H1 (cell line): ENCODE data around the gene LIPI. TPM values are rescaled to one million over a fixed set of nuclear protein-coding genes. Genes with fewer than 3 reads are reported as not detected.

Source experiments
- CTCF ChIA-PET: fragments of 300-600 bp; sonication (Branson Sonifier 250); formaldehyde crosslinking; loops from one replicate; lab custom pipeline; 2021; ENCODE audit not compliant: partially characterized antibody; lab: Charles Lee
- POLR2A ChIA-PET: fragments of 300-600 bp; sonication (Branson Sonifier 250); formaldehyde crosslinking; loops from one replicate; lab custom pipeline; 2021; ENCODE audit warnings: inconsistent platforms; ENCODE audit not compliant: partially characterized antibody; lab: Charles Lee
- DNase-seq, 2 experiments: peaks; one replicate each; pipeline versions ENCODE4 v3.0.0 to v3.0.0-alpha.2; 2010 to 2022; ENCODE audit warnings: low spot score in 2 of 2, low read depth in 1 of 2, mixed read lengths in 1 of 2
- FAIRE-seq: peaks from 2 replicates; lab custom pipeline; 2011; peaks lifted over from hg19 to GRCh38; lab: Jason Lieb, UNC
- H2AFZ ChIP-seq: 2 replicates; pipeline ENCODE4 v1.8.1; 2012; ENCODE audit warnings: low read length, inconsistent platforms
- H2AK5ac ChIP-seq: 2 replicates; pipeline ENCODE4 v1.6.1; 2013; ENCODE audit warnings: low read depth, low read length
- H2BK120ac ChIP-seq: replicated peaks from 2 replicates; pipeline ENCODE3; 2013; ENCODE audit warnings: low read depth, low read length, inconsistent platforms
- H2BK12ac ChIP-seq: 2 replicates; pipeline ENCODE4 v1.6.1; 2013; ENCODE audit warnings: low read depth, low read length
- H2BK15ac ChIP-seq: 2 replicates; pipeline ENCODE4 v1.6.1; 2013; ENCODE audit warnings: low read length
- H2BK20ac ChIP-seq: 2 replicates; pipeline ENCODE4 v1.6.1; 2013; ENCODE audit warnings: low read length
- H2BK5ac ChIP-seq: 2 replicates; pipeline ENCODE4 v1.6.1; 2013; ENCODE audit warnings: low read depth, low read length
- H3K14ac ChIP-seq: 2 replicates; pipeline ENCODE4 v1.6.1; 2013; ENCODE audit warnings: inconsistent platforms; ENCODE audit not compliant: insufficient read length
- H3K18ac ChIP-seq: 2 replicates; pipeline ENCODE4 v1.6.1; 2013; ENCODE audit warnings: low read length; ENCODE audit errors: extremely low read depth
- H3K23ac ChIP-seq: 2 replicates; pipeline ENCODE4 v1.6.1; 2013; ENCODE audit warnings: inconsistent platforms; ENCODE audit not compliant: insufficient read length
- H3K23me2 ChIP-seq: 2 replicates; pipeline ENCODE4 v1.6.1; 2013; ENCODE audit warnings: low read depth, low read length
- H3K27ac ChIP-seq: 2 replicates; pipeline ENCODE4 v1.6.1; 2011; ENCODE audit warnings: low read depth, low read length, inconsistent platforms
- H3K27me3 ChIP-seq, 4 experiments: replicated peaks in 1 of 4; 1 replicate in 1 of 4; 2 replicates in 3 of 4; pipeline versions ENCODE4 v1.6.1 to v1.8.1; 2011 to 2013; ENCODE audit warnings: low read length in 3 of 4, mild to moderate bottlenecking in 3 of 4, inconsistent platforms in 2 of 4, mixed read lengths in 2 of 4, moderate library complexity in 1 of 4; ENCODE audit not compliant: control insufficient read depth in 3 of 4, insufficient read depth in 3 of 4; ENCODE audit errors: extremely low read depth in 1 of 4
- H3K36me3 ChIP-seq, 4 experiments: 2 replicates each; pipeline versions ENCODE4 v1.6.1 to v1.8.1; 2011 to 2013; ENCODE audit warnings: mild to moderate bottlenecking in 4 of 4, low read length in 3 of 4, moderate library complexity in 2 of 4, control low read depth in 1 of 4, inconsistent platforms in 1 of 4; ENCODE audit not compliant: insufficient read depth in 4 of 4, control insufficient read depth in 2 of 4
- H3K4ac ChIP-seq: replicated peaks from 2 replicates; pipeline ENCODE3; 2013; ENCODE audit warnings: low read length, low read depth, mixed read lengths, inconsistent platforms; ENCODE audit not compliant: insufficient read length
- H3K4me1 ChIP-seq, 4 experiments: replicated peaks in 1 of 4; 1 replicate in 1 of 4; 2 replicates in 3 of 4; pipeline versions ENCODE4 v1.6.1 to v1.8.1; 2011 to 2013; ENCODE audit warnings: low read length in 3 of 4, inconsistent platforms in 2 of 4, mixed read lengths in 1 of 4; ENCODE audit not compliant: insufficient read depth in 4 of 4, control insufficient read depth in 3 of 4
- H3K4me2 ChIP-seq, 2 experiments: 2 replicates each; pipeline versions ENCODE4 v1.6.1 to v1.8.1; 2011 to 2013; ENCODE audit warnings: low read depth in 2 of 2, low read length in 2 of 2, control low read depth in 1 of 2, inconsistent platforms in 1 of 2, mild to moderate bottlenecking in 1 of 2; ENCODE audit not compliant: insufficient read depth in 1 of 2
- H3K4me3 ChIP-seq, 4 experiments: fragments of 200-600, 300-600 bp in 1 of 4; sonication (generic), shearing (Covaris generic), sonication (Bioruptor Twin) in 1 of 4; 2 replicates each; pipeline versions ENCODE4 v1.5.1 to v1.8.1; 2011 to 2016; ENCODE audit warnings: low read length in 4 of 4, low read depth in 3 of 4, control low read depth in 2 of 4, inconsistent platforms in 2 of 4, mild to moderate bottlenecking in 2 of 4, mixed read lengths in 1 of 4, moderate library complexity in 1 of 4; ENCODE audit not compliant: insufficient read depth in 2 of 4; ENCODE audit errors: extremely low read depth in 1 of 4
- H3K56ac ChIP-seq: replicated peaks from 2 replicates; pipeline ENCODE3; 2013; ENCODE audit warnings: low read depth, mild to moderate bottlenecking, mixed read lengths, low read length, inconsistent platforms; ENCODE audit not compliant: insufficient read length
- H3K79me1 ChIP-seq: 2 replicates; pipeline ENCODE4 v1.6.1; 2013; ENCODE audit warnings: low read depth, low read length, control low read depth
- H3K79me2 ChIP-seq, 2 experiments: 2 replicates each; pipeline versions ENCODE4 v1.6.1 to v1.8.1; 2012 to 2013; ENCODE audit warnings: low read length in 2 of 2, mild to moderate bottlenecking in 2 of 2, inconsistent platforms in 1 of 2; ENCODE audit not compliant: insufficient read depth in 2 of 2, control insufficient read depth in 1 of 2
- H3K9ac ChIP-seq, 4 experiments: replicated peaks in 1 of 4; 1 replicate in 1 of 4; 2 replicates in 3 of 4; pipeline versions ENCODE4 v1.6.1 to v1.8.1; 2011 to 2013; ENCODE audit warnings: low read depth in 3 of 4, low read length in 3 of 4, control low read depth in 2 of 4, mild to moderate bottlenecking in 2 of 4, moderate library complexity in 2 of 4, inconsistent platforms in 1 of 4; ENCODE audit errors: extremely low read depth in 1 of 4
- H3K9me3 ChIP-seq, 2 experiments: 2 replicates each; pipeline versions ENCODE4 v1.6.1 to v1.8.1; 2012 to 2013; ENCODE audit warnings: mild to moderate bottlenecking in 2 of 2, moderate library complexity in 2 of 2, control low read depth in 1 of 2, inconsistent platforms in 1 of 2, low read depth in 1 of 2, low read length in 1 of 2, mixed read lengths in 1 of 2; ENCODE audit not compliant: insufficient read depth in 2 of 2
- H4K20me1 ChIP-seq, 2 experiments: replicated peaks in 1 of 2; 2 replicates each; pipeline versions ENCODE3 to v1.8.1; 2011 to 2013; ENCODE audit warnings: inconsistent platforms in 2 of 2, low read length in 2 of 2, mild to moderate bottlenecking in 1 of 2; ENCODE audit not compliant: insufficient read depth in 2 of 2, control insufficient read depth in 1 of 2
- H4K5ac ChIP-seq: 2 replicates; pipeline ENCODE4 v1.6.1; 2013; ENCODE audit warnings: low read length, low read depth, mixed read lengths, inconsistent platforms; ENCODE audit not compliant: insufficient read length
- H4K8ac ChIP-seq: 2 replicates; pipeline ENCODE4 v1.8.0; 2013; ENCODE audit warnings: mild to moderate bottlenecking, moderate library complexity, low read length, inconsistent platforms; ENCODE audit not compliant: insufficient read depth; ENCODE audit errors: extremely low read depth
- H4K91ac ChIP-seq: replicated peaks from 2 replicates; pipeline ENCODE3; 2013; ENCODE audit warnings: low read length, mixed read lengths, inconsistent platforms; ENCODE audit not compliant: insufficient read length
- ATF3 ChIP-seq: IDR thresholded peaks from 2 replicates; pipeline ENCODE4 v1.6.1; 2011; ENCODE audit warnings: low read depth, mild to moderate bottlenecking, low read length; ENCODE audit not compliant: insufficient read depth
- CEBPB ChIP-seq: IDR thresholded peaks from 2 replicates; pipeline ENCODE4 v1.6.1; 2012; ENCODE audit warnings: low read depth, low read length
- HDAC2 ChIP-seq, 2 experiments: fragments of 300-600 bp in 1 of 2; sonication (generic) in 1 of 2; IDR thresholded peaks; 2 replicates each; pipeline ENCODE4 v1.6.1; 2011 to 2012; ENCODE audit warnings: low read depth in 2 of 2, low read length in 2 of 2, mild to moderate bottlenecking in 2 of 2, moderate library complexity in 2 of 2, borderline replicate concordance in 1 of 2, inconsistent platforms in 1 of 2
- PHF8 ChIP-seq: fragments of 200-600 bp; sonication (generic); conservative IDR thresholded peaks from 2 replicates; pipeline ENCODE4 v1.7.1; 2012; ENCODE audit warnings: low read depth, mild to moderate bottlenecking, inconsistent platforms, low read length, moderate library complexity
- POU5F1 ChIP-seq: IDR thresholded peaks from 2 replicates; pipeline ENCODE4 v1.6.1; 2011; ENCODE audit warnings: low read depth, mild to moderate bottlenecking, low read length, moderate library complexity
- RBBP5 ChIP-seq: IDR thresholded peaks from 2 replicates; pipeline ENCODE4 v1.7.1; 2012; ENCODE audit warnings: low read depth, mild to moderate bottlenecking, inconsistent platforms, low read length, moderate library complexity, borderline replicate concordance
- RXRA ChIP-seq: IDR thresholded peaks from 2 replicates; pipeline ENCODE4 v1.6.1; 2011; ENCODE audit warnings: low read depth, mild to moderate bottlenecking, low read length, moderate library complexity; ENCODE audit not compliant: insufficient read depth
- SUZ12 ChIP-seq: fragments of 200-600 bp; sonication (generic); IDR thresholded peaks from 2 replicates; pipeline ENCODE4 v1.6.1; 2012; ENCODE audit warnings: mild to moderate bottlenecking, inconsistent platforms, low read length, moderate library complexity, mixed read lengths
- WGBS, 2 experiments: shearing (Covaris generic) in 1 of 2; methylation state at CpG; one replicate each; pipeline versions ENCODE4 v1.1.6 to v1.1.7; 2013 to 2015; ENCODE audit warnings: low lambda C conversion rate in 2 of 2, mixed read lengths in 2 of 2, inconsistent platforms in 1 of 2, low coverage in 1 of 2, missing lambda C conversion rate in 1 of 2; ENCODE audit not compliant: insufficient replicate concordance in 2 of 2, insufficient coverage in 1 of 2, insufficient read length in 1 of 2; ENCODE audit errors: extremely low coverage in 1 of 2, missing lambda C conversion rate in 1 of 2; 5-methylcytosine and 5-hydroxymethylcytosine counted together
- polyA plus RNA-seq, 7 experiments: library from polyadenylated mRNA; depleted of rRNA in 3 of 7; stranded (reverse) in 5 of 7; unstranded in 2 of 7; fragments of >200 nt in 5 of 7; fragments of 200-250 nt in 2 of 7; gene quantifications; 1 replicate in 5 of 7; 2 replicates in 1 of 7; 4 replicates in 1 of 7; pipeline versions ENCODE4 v1.2.1 to v1.2.3, GENCODE V29; 2011 to 2013; ENCODE audit warnings: missing spikeins in 2 of 7, mixed read lengths in 2 of 7
- total RNA-seq: library from RNA; stranded (reverse); fragmentation: NEBNext Ultra II Directional; extraction: Animal tissue kit (Norgen Biotek cat#: 25700); gene quantifications from 2 replicates; pipeline ENCODE4 v1.2.1, GENCODE V29; 2021

LIPI gene
- total and polyA plus RNA-seq, 2 of the 8 experiments (the other 6 are each of a cell fraction or from before 2014, with no cell fraction given): not detected

DNA sequence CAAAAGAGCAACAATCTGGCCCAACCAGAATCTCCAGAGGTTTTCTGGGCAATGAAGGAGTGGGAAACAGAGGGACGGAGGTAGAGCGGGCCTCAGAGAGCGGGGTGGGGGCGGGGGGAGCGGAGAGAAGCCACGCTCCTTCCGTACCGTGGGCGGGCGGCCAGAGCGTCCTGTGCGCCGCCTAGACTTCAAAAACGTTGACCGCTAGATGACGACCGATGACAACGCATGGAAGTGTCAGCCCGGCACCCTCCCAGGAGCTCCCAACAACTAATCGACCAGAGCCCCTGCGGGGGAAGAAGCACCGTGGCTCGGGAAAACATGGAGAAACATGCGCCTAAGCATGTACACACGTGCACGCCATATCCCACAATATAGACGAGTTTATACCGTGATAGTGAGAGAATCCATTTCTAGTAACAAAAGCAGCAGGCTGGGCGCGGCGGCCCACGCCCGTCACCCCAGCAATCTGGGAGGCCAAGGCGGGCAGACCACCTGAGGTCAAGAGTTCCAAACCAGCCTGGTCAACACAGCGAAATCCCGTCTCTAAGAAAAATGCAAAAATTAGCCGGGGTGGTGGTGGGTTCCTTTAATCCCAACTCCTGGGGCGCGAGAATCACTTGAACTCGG lies 131.9 kb downstream of the LIPI start:
- no peaks in the 10 kb centered on the region for H3K36me3 ChIP-seq
- no peak overlapping the region for H3K56ac ChIP-seq
- CTCF ChIA-PET: interaction anchor here (0.6 kb wide), 2 partner anchors 16 to 17 kb away, joined by 4 read pairs; no protein-coding TSS in a partner anchor
- no peak overlapping the region for H2BK20ac ChIP-seq
- H3K9me3 ChIP-seq: peaks cover 0 to 12% of the 10 kb centered on the region in 2 experiments; a peak in 1 of 4 replicates
- WGBS, 2 experiments: 99% methylated on average over 21 of the region's 40 CpGs; no CpG with 5 or more reads in 1 of the 2 experiments
- no peaks in the 10 kb centered on the region for H3K23me2 ChIP-seq
- no peak for DNase-seq
- POLR2A ChIA-PET: no interaction called here
- H3K27me3 ChIP-seq: no peaks in the 10 kb centered on the region
- no peak overlapping the region for H3K4me2 ChIP-seq
- no peak overlapping the region for H3K23ac ChIP-seq
- no peak overlapping the region; the same call in 1 of the 2 replicates for H4K8ac ChIP-seq
- H4K20me1 ChIP-seq: no peaks in the 10 kb centered on the region
- H3K18ac ChIP-seq: no peak overlapping the region
- no peak overlapping the region for H2BK12ac ChIP-seq
- no peak overlapping the region for H4K91ac ChIP-seq
- no peak overlapping the region for H2BK120ac ChIP-seq
- H2BK5ac ChIP-seq: no peak overlapping the region
- H3K79me1 ChIP-seq: no peaks in the 10 kb centered on the region
- no peak for TF ChIP-seq HDAC2 (IDR thresholded peaks at IDR 0.05; ENCODE audit: borderline replicate concordance in 1 of 2, low read depth in 2 of 2, low read length in 2 of 2)
- no peak for TF ChIP-seq RBBP5
- TF ChIP-seq SUZ12: no peak
- no peak for TF ChIP-seq ATF3
- TF ChIP-seq PHF8: no peak
- no peak for TF ChIP-seq RXRA
- no peak for TF ChIP-seq CEBPB
- no peak for TF ChIP-seq POU5F1
- no peak overlapping the region for H3K4ac ChIP-seq
- no peak overlapping the region for H2BK15ac ChIP-seq
- no peaks in the 10 kb centered on the region for H3K79me2 ChIP-seq
- H3K4me3 ChIP-seq: no peak overlapping the region
- no peak overlapping the region for H3K9ac ChIP-seq
- H3K14ac ChIP-seq: no peak overlapping the region
- H4K5ac ChIP-seq: no peak overlapping the region
- no peak overlapping the region for H2AK5ac ChIP-seq
- H3K4me1 ChIP-seq: peaks cover 0 to 2% (median 0%) of the 10 kb centered on the region in 4 experiments; a peak in 1 of 7 replicates
- H2AFZ ChIP-seq: no peak overlapping the region
- no peak for FAIRE-seq
- H3K27ac ChIP-seq: no peak overlapping the region
